CD14-positive monocyte (primary cell): ENCODE results near the gene MTFP1. TPM values are rescaled to one million over a fixed set of nuclear protein-coding genes. Genes with fewer than 3 reads are reported as not detected.

Source experiments
- DNase-seq, 3 donors: peaks; one replicate each; pipeline ENCODE4 v3.0.0-alpha.2; 2011 to 2022
- H2AFZ ChIP-seq: 2 replicates; pipeline ENCODE4 v1.6.0; 2012; ENCODE audit warnings: mild to moderate bottlenecking, low read depth, low read length, inconsistent platforms; ENCODE audit not compliant: insufficient read depth, poor library complexity, severe bottlenecking
- H3K27ac ChIP-seq, 2 donors: 1 replicate in 1 of 2; 2 replicates in 1 of 2; pipeline ENCODE4 v1.5.1; 2012 to 2013; ENCODE audit warnings: low read length in 2 of 2, control low read depth in 1 of 2, inconsistent platforms in 1 of 2, low read depth in 1 of 2, mild to moderate bottlenecking in 1 of 2
- H3K27me3 ChIP-seq, 2 donors: one replicate each; pipeline versions ENCODE4 v1.6.0 to v1.6.1; 2011 to 2013; ENCODE audit warnings: low read length in 2 of 2; ENCODE audit not compliant: control insufficient read depth in 2 of 2, insufficient read depth in 2 of 2
- H3K36me3 ChIP-seq, 2 donors: replicated peaks in 1 of 2; 1 replicate in 1 of 2; 2 replicates in 1 of 2; pipeline versions ENCODE4 v1.5.1 to v1.6.1; 2012 to 2013; ENCODE audit warnings: low read length in 2 of 2, control low read depth in 1 of 2, inconsistent platforms in 1 of 2, mild to moderate bottlenecking in 1 of 2; ENCODE audit not compliant: insufficient read depth in 2 of 2, control insufficient read depth in 1 of 2
- H3K4me1 ChIP-seq, 2 donors: 1 replicate in 1 of 2; 2 replicates in 1 of 2; pipeline versions ENCODE4 v1.5.1 to v1.6.1; 2012 to 2013; ENCODE audit warnings: low read length in 2 of 2, control low read depth in 1 of 2, inconsistent platforms in 1 of 2, mild to moderate bottlenecking in 1 of 2, moderate library complexity in 1 of 2; ENCODE audit not compliant: insufficient read depth in 2 of 2, control insufficient read depth in 1 of 2
- H3K4me2 ChIP-seq: replicated peaks from 2 replicates; pipeline ENCODE3; 2012; ENCODE audit warnings: low read length, moderate library complexity, mild to moderate bottlenecking; ENCODE audit not compliant: poor library complexity, severe bottlenecking; ENCODE audit errors: extremely low read depth
- H3K4me3 ChIP-seq, 3 experiments: fragments of 200-600 bp in 1 of 3; sonication (generic) in 1 of 3; replicated peaks in 1 of 3; 1 replicate in 2 of 3; 2 replicates in 1 of 3; pipeline ENCODE4 v1.5.1; 2011 to 2013; ENCODE audit warnings: low read length in 3 of 3, mild to moderate bottlenecking in 3 of 3, control low read depth in 2 of 3, low read depth in 2 of 3, inconsistent platforms in 1 of 3, moderate library complexity in 1 of 3
- H3K79me2 ChIP-seq: 2 replicates; pipeline ENCODE4 v1.6.0; 2012; ENCODE audit warnings: mild to moderate bottlenecking, control low read depth, inconsistent platforms, low read length, moderate library complexity; ENCODE audit not compliant: insufficient read depth
- H3K9ac ChIP-seq: 2 replicates; pipeline ENCODE4 v1.6.0; 2017; ENCODE audit warnings: low read length, mild to moderate bottlenecking; ENCODE audit not compliant: insufficient read depth, poor library complexity, severe bottlenecking
- H3K9me3 ChIP-seq, 2 donors: replicated peaks in 1 of 2; 1 replicate in 1 of 2; 2 replicates in 1 of 2; pipeline versions ENCODE4 v1.5.1 to v1.6.1; 2012 to 2013; ENCODE audit warnings: low read length in 2 of 2, control low read depth in 1 of 2; ENCODE audit not compliant: control insufficient read depth in 1 of 2, insufficient read depth in 1 of 2
- H4K20me1 ChIP-seq: 2 replicates; pipeline ENCODE4 v1.6.0; 2012; ENCODE audit warnings: mild to moderate bottlenecking, low read length, control low read depth, moderate library complexity; ENCODE audit not compliant: insufficient read depth
- H3K27ac Mint-ChIP-seq, 7 donors: one replicate each; pipeline ENCODE4 v1.8.0; 2020; ENCODE audit warnings: mild to moderate bottlenecking in 7 of 7, mixed read lengths in 7 of 7, moderate library complexity in 6 of 7, inconsistent platforms in 2 of 7
- H3K27me3 Mint-ChIP-seq, 3 donors: one replicate each; pipeline ENCODE4 v1.8.0; 2021 to 2022; ENCODE audit warnings: low read depth in 3 of 3, mild to moderate bottlenecking in 3 of 3, mixed read lengths in 3 of 3, moderate library complexity in 3 of 3, inconsistent platforms in 1 of 3
- H3K36me3 Mint-ChIP-seq, 2 donors: one replicate each; pipeline ENCODE4 v1.8.0; 2020; ENCODE audit warnings: mixed read lengths in 2 of 2, inconsistent platforms in 1 of 2, mild to moderate bottlenecking in 1 of 2
- H3K4me1 Mint-ChIP-seq: one replicate; pipeline ENCODE4 v1.8.0; 2020; ENCODE audit warnings: mild to moderate bottlenecking, mixed read lengths
- H3K4me3 Mint-ChIP-seq, 2 donors: one replicate each; pipeline ENCODE4 v1.8.0; 2020; ENCODE audit warnings: mild to moderate bottlenecking in 2 of 2, mixed read lengths in 2 of 2, moderate library complexity in 1 of 2
- H3K9me3 Mint-ChIP-seq, 7 donors: one replicate each; pipeline ENCODE4 v1.8.0; 2020 to 2022; ENCODE audit warnings: mixed read lengths in 7 of 7, mild to moderate bottlenecking in 6 of 7, moderate library complexity in 6 of 7, inconsistent platforms in 2 of 7
- WGBS: methylation state at CpG from one replicate; pipeline ENCODE4 v1.1.5; 2013; ENCODE audit warnings: missing lambda C conversion rate; ENCODE audit not compliant: insufficient coverage; 5-methylcytosine and 5-hydroxymethylcytosine counted together
- intact Hi-C, 2 donors: fragments of 100-400 bp; cut with micrococcal nuclease; formaldehyde crosslinking; loops; one replicate each; pipeline versions ENCODE4 v1.15.0 to v1.15.1; 2023
- polyA minus RNA-seq: library from RNA; depleted of rRNA, polyadenylated mRNA; stranded (reverse); fragments of >200 nt; gene quantifications from 2 replicates; pipeline ENCODE4 v1.2.3, GENCODE V29; 2012
- polyA plus RNA-seq, 3 donors: library from polyadenylated mRNA; depleted of rRNA in 1 of 3; unstranded in 2 of 3; stranded (reverse) in 1 of 3; fragments of 300-500 nt in 2 of 3; fragments of >200 nt in 1 of 3; fragmentation: Illumina TruSeq in 2 of 3; gene quantifications; 1 replicate in 2 of 3; 2 replicates in 1 of 3; pipeline ENCODE4 v1.2.3, GENCODE V29; 2012 to 2021
- total RNA-seq, 12 experiments: library from RNA in 1 of 12; stranded (reverse) in 1 of 12; fragments of 120-200 nt in 1 of 12; gene quantifications; one replicate each; pipeline ENCODE4 v1.2.4 and lab custom pipeline; 2013 to 2026; ENCODE audit warnings: mixed read lengths in 6 of 12, inconsistent platforms in 1 of 12
- TF ChIP-seq, protein P1 (sequence below): fragments of 200-600 bp; IDR thresholded peaks from one replicate; pipeline ENCODE4 v1.8.0; 2022; ENCODE audit warnings: antibody characterized with exemption, mild to moderate bottlenecking

MTFP1 gene, protein sequence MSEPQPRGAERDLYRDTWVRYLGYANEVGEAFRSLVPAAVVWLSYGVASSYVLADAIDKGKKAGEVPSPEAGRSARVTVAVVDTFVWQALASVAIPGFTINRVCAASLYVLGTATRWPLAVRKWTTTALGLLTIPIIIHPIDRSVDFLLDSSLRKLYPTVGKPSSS
- total RNA-seq (2013): 6.2 TPM
- polyA plus RNA-seq: 10 to 100 TPM in 1 of 3 donors, 1 to 10 TPM in 2; 6.2 to 14.2 (median 7.5) TPM
- 5.5 and 7.1 TPM in 2 replicates for polyA minus RNA-seq
- 0.08 to 0.58 (median 0.33) reads per million in 11 experiments for total RNA-seq (lab: John Stamatoyannopoulos, UW)

DNA sequence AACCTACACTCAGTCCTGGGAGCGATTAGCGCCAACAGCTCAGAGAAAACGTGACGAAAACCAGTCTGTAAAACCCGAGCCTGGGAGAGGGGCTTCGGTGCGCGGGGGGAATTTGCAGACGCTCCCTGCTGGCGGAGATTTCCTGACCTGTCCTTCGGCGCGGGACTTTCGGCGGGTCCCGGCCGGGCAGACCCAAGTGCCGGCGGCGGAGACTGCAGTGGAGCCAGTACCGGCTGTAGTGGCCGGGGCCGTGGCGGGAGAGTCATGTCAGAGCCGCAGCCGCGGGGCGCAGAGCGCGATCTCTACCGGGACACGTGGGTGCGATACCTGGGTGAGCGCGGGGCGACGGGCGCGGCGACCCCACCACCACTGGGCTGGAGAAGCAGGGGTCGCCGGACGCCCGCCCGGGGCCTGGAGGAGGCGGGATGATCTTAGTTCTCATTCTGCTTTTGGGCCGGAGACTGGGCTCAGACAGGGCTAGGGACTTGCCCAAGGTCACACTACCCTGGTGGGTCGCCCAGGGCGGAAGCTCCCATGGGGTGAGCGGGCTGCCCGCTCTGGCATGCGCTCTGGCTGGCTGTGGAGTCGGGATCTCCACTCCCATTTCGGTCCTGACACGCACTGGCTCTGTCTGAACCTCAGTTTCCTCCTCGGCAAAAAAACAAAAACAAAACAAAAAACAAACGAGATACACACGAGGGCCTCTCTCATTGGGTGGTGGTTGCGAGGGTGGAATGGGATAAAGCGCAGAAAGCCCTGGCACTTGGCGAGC is at the start of gene MTFP1:
TSS of gene MTFP1 (plus strand) at position 153 of the 772 bp plus-strand sequence. CDS start at position 265, 112 bp downstream.
- Histone ChIP-seq H3K36me3 (no peaks in the 10 kb centered on the region), H3K4me3 (peak within 1 kb of the TSS; percentile 49 to 88 (median 52)), H3K9ac (peak within 1 kb of the TSS; percentile 96), H3K79me2 (peaks cover 6% of the 10 kb centered on the region), H3K4me1 (peaks cover 40 to 46% of the 10 kb centered on the region in 2 donors), H3K9me3 (no peaks in the 10 kb centered on the region), H3K27ac (peak within 1 kb of the TSS in 1 of 2 donors; percentile 97), H3K4me2 (peak within 1 kb of the TSS; percentile 85), H3K27me3 (no peaks in the 10 kb centered on the region), H2AFZ (peak within 1 kb of the TSS; percentile 95), H4K20me1 (no peaks in the 10 kb centered on the region)
- 4% methylated on average over 52 of the region's 61 CpGs for WGBS
- peaks cover 0 to 2% (median 2%) of the 10 kb centered on the region in 3 donors for H3K27me3 Mint-ChIP-seq
- intact Hi-C loops: loop anchor here (2.0 to 10.0 kb wide), 4 partner anchors 17 to 541 kb away; partner anchors contain the start of genes MTMR3 (in 1 of the 2) and RNF215 (in 1 of the 2)
- peaks cover 40% of the 10 kb centered on the region for H3K4me1 Mint-ChIP-seq
- H3K9me3 Mint-ChIP-seq: peaks cover 0 to 3% (median 0%) of the 10 kb centered on the region in 7 donors
- peaks cover 3 to 14% of the 10 kb centered on the region in 2 donors for H3K36me3 Mint-ChIP-seq
- H3K27ac Mint-ChIP-seq: peak within 1 kb of the TSS; percentile 76 to 97 (median 85)
- peak within 1 kb of the TSS; percentile 92 to 96 for H3K4me3 Mint-ChIP-seq
- DNase-seq: peak; percentile 34 to 71 (median 43)
- TF ChIP-seq, protein P1, sequence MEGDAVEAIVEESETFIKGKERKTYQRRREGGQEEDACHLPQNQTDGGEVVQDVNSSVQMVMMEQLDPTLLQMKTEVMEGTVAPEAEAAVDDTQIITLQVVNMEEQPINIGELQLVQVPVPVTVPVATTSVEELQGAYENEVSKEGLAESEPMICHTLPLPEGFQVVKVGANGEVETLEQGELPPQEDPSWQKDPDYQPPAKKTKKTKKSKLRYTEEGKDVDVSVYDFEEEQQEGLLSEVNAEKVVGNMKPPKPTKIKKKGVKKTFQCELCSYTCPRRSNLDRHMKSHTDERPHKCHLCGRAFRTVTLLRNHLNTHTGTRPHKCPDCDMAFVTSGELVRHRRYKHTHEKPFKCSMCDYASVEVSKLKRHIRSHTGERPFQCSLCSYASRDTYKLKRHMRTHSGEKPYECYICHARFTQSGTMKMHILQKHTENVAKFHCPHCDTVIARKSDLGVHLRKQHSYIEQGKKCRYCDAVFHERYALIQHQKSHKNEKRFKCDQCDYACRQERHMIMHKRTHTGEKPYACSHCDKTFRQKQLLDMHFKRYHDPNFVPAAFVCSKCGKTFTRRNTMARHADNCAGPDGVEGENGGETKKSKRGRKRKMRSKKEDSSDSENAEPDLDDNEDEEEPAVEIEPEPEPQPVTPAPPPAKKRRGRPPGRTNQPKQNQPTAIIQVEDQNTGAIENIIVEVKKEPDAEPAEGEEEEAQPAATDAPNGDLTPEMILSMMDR: no peak

GRCh38 chr22:30380011-30380410 is 45.6 kb upstream of the MTFP1 start:
- peaks cover 2% of the 10 kb centered on the region for H3K4me1 Mint-ChIP-seq
- no peaks in the 10 kb centered on the region for H3K79me2 ChIP-seq

More at GRCh38 chr22:30380011-30380410, 45.6 kb upstream of the MTFP1 start:
- Histone ChIP-seq H3K9me3 (no peaks in the 10 kb centered on the region), H3K4me3 (no peak overlapping the region), H3K36me3 (peaks cover 4 to 17% of the 10 kb centered on the region in 2 donors), H3K27me3 (no peaks in the 10 kb centered on the region), H3K4me1 (no peaks in the 10 kb centered on the region), H3K27ac (no peak overlapping the region), H2AFZ (no peak overlapping the region), H3K4me2 (no peak overlapping the region), H4K20me1 (no peaks in the 10 kb centered on the region), H3K9ac (no peak overlapping the region)
- Mint-ChIP-seq H3K4me3 (no peak overlapping the region), H3K27ac (no peak overlapping the region), H3K36me3 (peaks cover 19 to 41% of the 10 kb centered on the region in 2 donors), H3K9me3 (no peaks in the 10 kb centered on the region), H3K27me3 (peaks cover 0 to 1% (median 0%) of the 10 kb centered on the region in 3 donors)
- intact Hi-C loops: no loop called here
- WGBS: 99% methylated on average over 18 of the region's 20 CpGs
- TF ChIP-seq, protein P1: no peak
- DNase-seq: no peak
